ENCODE results near the gene UBTF. TPM values are rescaled to one million over a fixed set of nuclear protein-coding genes. Genes with fewer than 3 reads are reported as not detected.
A peak's percentile ranks its signal among the peaks of the same experiment; 100 is the strongest.

The UBTF gene
- total RNA-seq, 1 donor from 2014 or later = 63.8 TPM

DNA sequence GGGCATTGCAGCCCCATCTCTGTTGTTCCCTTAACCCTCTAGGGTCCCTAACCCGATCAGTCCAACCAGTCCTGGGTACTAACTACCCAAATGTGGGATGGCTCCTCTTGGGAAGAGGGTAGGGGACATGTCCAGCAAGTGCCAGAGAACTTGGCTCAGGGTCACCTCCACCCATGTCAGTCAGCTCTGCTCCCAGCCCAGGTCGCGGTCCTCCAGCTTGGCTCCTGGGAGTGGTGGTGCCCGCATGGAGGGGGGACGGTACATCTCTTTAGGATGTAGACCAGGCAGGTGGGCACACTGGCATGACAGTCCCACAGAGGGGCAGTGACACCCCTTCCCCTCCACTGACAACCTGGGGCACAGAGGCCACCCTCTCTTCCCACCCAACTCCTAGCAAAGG lies 26.7 kb downstream of the UBTF start:
- TF ChIP-seq, protein P1, sequence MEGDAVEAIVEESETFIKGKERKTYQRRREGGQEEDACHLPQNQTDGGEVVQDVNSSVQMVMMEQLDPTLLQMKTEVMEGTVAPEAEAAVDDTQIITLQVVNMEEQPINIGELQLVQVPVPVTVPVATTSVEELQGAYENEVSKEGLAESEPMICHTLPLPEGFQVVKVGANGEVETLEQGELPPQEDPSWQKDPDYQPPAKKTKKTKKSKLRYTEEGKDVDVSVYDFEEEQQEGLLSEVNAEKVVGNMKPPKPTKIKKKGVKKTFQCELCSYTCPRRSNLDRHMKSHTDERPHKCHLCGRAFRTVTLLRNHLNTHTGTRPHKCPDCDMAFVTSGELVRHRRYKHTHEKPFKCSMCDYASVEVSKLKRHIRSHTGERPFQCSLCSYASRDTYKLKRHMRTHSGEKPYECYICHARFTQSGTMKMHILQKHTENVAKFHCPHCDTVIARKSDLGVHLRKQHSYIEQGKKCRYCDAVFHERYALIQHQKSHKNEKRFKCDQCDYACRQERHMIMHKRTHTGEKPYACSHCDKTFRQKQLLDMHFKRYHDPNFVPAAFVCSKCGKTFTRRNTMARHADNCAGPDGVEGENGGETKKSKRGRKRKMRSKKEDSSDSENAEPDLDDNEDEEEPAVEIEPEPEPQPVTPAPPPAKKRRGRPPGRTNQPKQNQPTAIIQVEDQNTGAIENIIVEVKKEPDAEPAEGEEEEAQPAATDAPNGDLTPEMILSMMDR (IDR thresholded peaks at IDR 0.05; ENCODE audit: unreplicated experiment) = no peak
- H3K9me3 Mint-ChIP-seq (ENCODE audit: unreplicated experiment) = no peaks in the 10 kb centered on the region
- peaks cover 11% of the 10 kb centered on the region for H3K27me3 Mint-ChIP-seq (ENCODE audit: unreplicated experiment)
- peaks cover 29% of the 10 kb centered on the region for H3K4me1 Mint-ChIP-seq (ENCODE audit: unreplicated experiment)
- H3K36me3 Mint-ChIP-seq (ENCODE audit: low read depth, unreplicated experiment) = peaks cover 33% of the 10 kb centered on the region
- no peak overlapping the region for H3K4me3 Mint-ChIP-seq (ENCODE audit: unreplicated experiment)
- no peak for DNase-seq (ENCODE audit: low spot score)
- no peak overlapping the region for H3K27ac Mint-ChIP-seq (ENCODE audit: unreplicated experiment)

DNA sequence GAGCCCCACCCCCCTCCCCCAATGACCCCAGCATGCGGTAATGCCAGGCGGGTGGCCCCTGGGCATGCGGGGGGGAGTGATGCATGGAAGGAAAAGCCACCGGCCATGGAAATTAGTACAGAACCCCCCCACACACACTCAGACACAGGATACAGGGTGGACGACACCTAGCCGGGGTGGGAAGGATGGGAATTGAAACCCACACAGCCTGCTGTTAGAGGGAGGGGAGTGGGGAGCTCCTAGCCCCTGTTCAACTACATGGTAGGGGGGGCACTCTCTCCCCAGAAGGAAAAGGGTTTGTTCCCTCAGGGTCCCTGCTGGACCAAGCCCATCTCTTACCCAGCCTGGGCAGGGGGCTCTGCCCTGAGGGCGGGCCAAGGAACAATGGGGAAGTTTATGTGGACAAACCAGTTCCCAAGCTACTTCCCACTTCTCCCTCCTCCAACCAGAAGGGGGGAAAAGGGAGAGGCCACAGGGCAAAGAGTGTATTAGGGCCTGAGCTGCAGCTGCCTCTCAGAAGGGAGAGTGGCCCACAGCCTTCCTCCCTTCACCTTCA lies 27.5 kb downstream of the UBTF start:
- H3K27me3 Mint-ChIP-seq (ENCODE audit: unreplicated experiment) = peaks cover 8% of the 10 kb centered on the region
- TF ChIP-seq, protein P1 (IDR thresholded peaks at IDR 0.05; ENCODE audit: unreplicated experiment) = no peak
- no peak overlapping the region for H3K4me3 Mint-ChIP-seq (ENCODE audit: unreplicated experiment)
- no peak for DNase-seq (ENCODE audit: low spot score)
- peaks cover 29% of the 10 kb centered on the region for H3K36me3 Mint-ChIP-seq (ENCODE audit: low read depth, unreplicated experiment)
- H3K27ac Mint-ChIP-seq (ENCODE audit: unreplicated experiment) = no peak overlapping the region
- no peaks in the 10 kb centered on the region for H3K9me3 Mint-ChIP-seq (ENCODE audit: unreplicated experiment)
- peaks cover 22% of the 10 kb centered on the region for H3K4me1 Mint-ChIP-seq (ENCODE audit: unreplicated experiment)

DNA sequence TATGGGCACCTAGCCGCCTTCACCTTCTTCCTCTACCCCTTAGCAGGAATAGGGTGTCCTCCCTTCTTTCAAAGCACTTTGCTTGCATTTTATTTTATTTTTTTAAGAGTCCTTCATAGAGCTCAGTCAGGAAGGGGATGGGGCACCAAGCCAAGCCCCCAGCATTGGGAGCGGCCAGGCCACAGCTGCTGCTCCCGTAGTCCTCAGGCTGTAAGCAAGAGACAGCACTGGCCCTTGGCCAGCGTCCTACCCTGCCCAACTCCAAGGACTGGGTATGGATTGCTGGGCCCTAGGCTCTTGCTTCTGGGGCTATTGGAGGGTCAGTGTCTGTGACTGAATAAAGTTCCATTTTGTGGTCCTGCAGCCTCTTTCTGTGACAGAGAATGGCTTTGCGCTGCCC lies 28.1 kb downstream of the UBTF start:
- Mint-ChIP-seq H3K27ac (ENCODE audit: unreplicated experiment) (peak overlapping the region; percentile 36), H3K4me1 (ENCODE audit: unreplicated experiment) (peaks cover 23% of the 10 kb centered on the region), H3K36me3 (ENCODE audit: low read depth, unreplicated experiment) (peaks cover 26% of the 10 kb centered on the region), H3K27me3 (ENCODE audit: unreplicated experiment) (peaks cover 9% of the 10 kb centered on the region), H3K9me3 (ENCODE audit: unreplicated experiment) (no peaks in the 10 kb centered on the region), H3K4me3 (ENCODE audit: unreplicated experiment) (peak overlapping the region; percentile 65)
- no peak for DNase-seq (ENCODE audit: low spot score)
- TF ChIP-seq, protein P1 (IDR thresholded peaks at IDR 0.05; ENCODE audit: unreplicated experiment) = no peak

DNA sequence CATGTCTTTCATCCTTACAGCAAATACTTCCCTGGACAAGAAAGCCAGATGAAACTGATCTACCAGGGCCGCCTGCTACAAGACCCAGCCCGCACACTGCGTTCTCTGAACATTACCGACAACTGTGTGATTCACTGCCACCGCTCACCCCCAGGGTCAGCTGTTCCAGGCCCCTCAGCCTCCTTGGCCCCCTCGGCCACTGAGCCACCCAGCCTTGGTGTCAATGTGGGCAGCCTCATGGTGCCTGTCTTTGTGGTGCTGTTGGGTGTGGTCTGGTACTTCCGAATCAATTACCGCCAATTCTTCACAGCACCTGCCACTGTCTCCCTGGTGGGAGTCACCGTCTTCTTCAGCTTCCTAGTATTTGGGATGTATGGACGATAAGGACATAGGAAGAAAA lies 29.0 kb downstream of the UBTF start:
- Mint-ChIP-seq H3K27ac (ENCODE audit: unreplicated experiment) (peak overlapping the region; percentile 59), H3K4me1 (ENCODE audit: unreplicated experiment) (peaks cover 20% of the 10 kb centered on the region), H3K4me3 (ENCODE audit: unreplicated experiment) (peak overlapping the region; percentile 77), H3K36me3 (ENCODE audit: low read depth, unreplicated experiment) (peaks cover 17% of the 10 kb centered on the region), H3K27me3 (ENCODE audit: unreplicated experiment) (peaks cover 9% of the 10 kb centered on the region), H3K9me3 (ENCODE audit: unreplicated experiment) (no peaks in the 10 kb centered on the region)
- TF ChIP-seq, protein P1 (IDR thresholded peaks at IDR 0.05; ENCODE audit: unreplicated experiment) = no peak
- no peak for DNase-seq (ENCODE audit: low spot score)

DNA sequence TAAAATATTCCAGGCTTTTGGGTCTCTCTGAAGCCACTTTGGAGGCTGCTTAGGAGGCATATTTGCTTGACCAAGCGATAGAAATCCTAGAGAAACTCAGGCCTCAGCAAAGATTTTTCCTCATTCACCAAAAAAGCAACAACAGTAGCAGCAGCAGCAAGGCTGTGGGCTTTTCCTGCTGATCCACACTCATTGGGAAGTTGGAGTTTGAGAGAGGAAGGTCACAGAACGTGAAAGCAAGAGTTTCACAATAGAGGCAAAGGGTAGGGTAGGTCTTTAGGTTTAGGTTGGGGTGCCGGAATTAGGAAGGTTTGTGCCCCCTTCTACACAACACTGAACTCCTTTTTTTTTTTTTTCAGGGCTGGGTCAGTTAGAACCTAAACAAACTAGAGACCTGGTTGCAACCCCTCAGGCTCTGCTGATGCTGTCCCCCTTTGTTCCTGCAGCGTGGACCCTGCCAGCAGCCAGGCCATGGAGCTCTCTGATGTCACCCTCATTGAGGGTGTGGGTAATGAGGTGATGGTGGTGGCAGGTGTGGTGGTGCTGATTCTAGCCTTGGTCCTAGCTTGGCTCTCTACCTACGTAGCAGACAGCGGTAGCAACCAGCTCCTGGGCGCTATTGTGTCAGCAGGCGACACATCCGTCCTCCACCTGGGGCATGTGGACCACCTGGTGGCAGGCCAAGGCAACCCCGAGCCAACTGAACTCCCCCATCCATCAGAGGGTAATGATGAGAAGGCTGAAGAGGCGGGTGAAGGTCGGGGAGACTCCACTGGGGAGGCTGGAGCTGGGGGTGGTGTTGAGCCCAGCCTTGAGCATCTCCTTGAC lies 30.7 kb downstream of the UBTF start:
- Mint-ChIP-seq H3K4me3 (ENCODE audit: unreplicated experiment) (peak overlapping the region; percentile 99), H3K4me1 (ENCODE audit: unreplicated experiment) (peaks cover 21% of the 10 kb centered on the region), H3K27ac (ENCODE audit: unreplicated experiment) (peak overlapping the region; percentile 36), H3K36me3 (ENCODE audit: low read depth, unreplicated experiment) (peaks cover 15% of the 10 kb centered on the region), H3K9me3 (ENCODE audit: unreplicated experiment) (no peaks in the 10 kb centered on the region), H3K27me3 (ENCODE audit: unreplicated experiment) (peaks cover 5% of the 10 kb centered on the region)
- no peak for DNase-seq (ENCODE audit: low spot score)
- TF ChIP-seq, protein P1 (IDR thresholded peaks at IDR 0.05; ENCODE audit: unreplicated experiment) = no peak
